B cell (primary cell): ENCODE measurements around the gene MGA. TPM values are rescaled to one million over a fixed set of nuclear protein-coding genes. Genes with fewer than 3 reads are reported as not detected.

Source experiments
- ATAC-seq: fragments of 200-7000 bp; cut with Tn5 transposase; one replicate; pipeline ENCODE4 v1.10.0; 2021; ENCODE audit warnings: low read depth, mild to moderate bottlenecking, moderate number of reproducible peaks, moderate library complexity
- CTCF ChIA-PET: fragments of 350-600 bp; sonication (Branson Sonifier 250); formaldehyde crosslinking; loops from one replicate; lab custom pipeline; 2021; ENCODE audit warnings: antibody characterized with exemption, inconsistent platforms; lab: Charles Lee
- POLR2A ChIA-PET: fragments of 350-600 bp; sonication (Branson Sonifier 250); formaldehyde crosslinking; loops from one replicate; lab custom pipeline; 2021; ENCODE audit warnings: antibody characterized with exemption; lab: Charles Lee
- DNase-seq: peaks from one replicate; pipeline ENCODE4 v3.0.0; 2013
- H2AFZ ChIP-seq: 2 replicates; pipeline ENCODE4 v1.6.1; 2012; ENCODE audit warnings: mild to moderate bottlenecking, low read depth, low read length; ENCODE audit not compliant: insufficient read depth, poor library complexity, severe bottlenecking
- H3K27ac ChIP-seq, 2 donors: 1 replicate in 1 of 2; 2 replicates in 1 of 2; pipeline ENCODE4 v1.5.1; 2012 to 2013; ENCODE audit warnings: low read length in 2 of 2, mild to moderate bottlenecking in 2 of 2, moderate library complexity in 1 of 2
- H3K27me3 ChIP-seq, 4 experiments: fragments of 200-600 bp in 1 of 4; sonication (generic) in 1 of 4; replicated peaks in 1 of 4; 1 replicate in 2 of 4; 2 replicates in 2 of 4; pipeline versions ENCODE4 v1.6.1 to v1.7.0; 2013 to 2016; ENCODE audit warnings: low read length in 3 of 4, mild to moderate bottlenecking in 2 of 4, mixed read lengths in 1 of 4, moderate library complexity in 1 of 4; ENCODE audit not compliant: insufficient read depth in 4 of 4, control insufficient read depth in 3 of 4; ENCODE audit errors: control extremely low read depth in 1 of 4
- H3K36me3 ChIP-seq, 2 experiments: replicated peaks in 1 of 2; 1 replicate in 1 of 2; 2 replicates in 1 of 2; pipeline versions ENCODE4 v1.6.1 to v1.7.1; 2013; ENCODE audit warnings: low read length in 1 of 2; ENCODE audit not compliant: insufficient read depth in 2 of 2, control insufficient read depth in 1 of 2; ENCODE audit errors: control extremely low read depth in 1 of 2, extremely low read depth in 1 of 2
- H3K4me1 ChIP-seq, 2 donors: fragments of 200-600 bp in 1 of 2; sonication (generic) in 1 of 2; 1 replicate in 1 of 2; 2 replicates in 1 of 2; pipeline versions ENCODE4 v1.5.1 to v1.6.1; 2013 to 2017; ENCODE audit warnings: low read length in 2 of 2; ENCODE audit not compliant: control insufficient read depth in 2 of 2, insufficient read depth in 2 of 2
- H3K4me2 ChIP-seq: replicated peaks from 2 replicates; pipeline ENCODE3; 2012; ENCODE audit warnings: mild to moderate bottlenecking, low read depth, low read length; ENCODE audit not compliant: poor library complexity, severe bottlenecking
- H3K4me3 ChIP-seq, 5 experiments: fragments of 200-600 bp in 1 of 5; sonication (generic) in 1 of 5; 1 replicate in 3 of 5; 2 replicates in 2 of 5; pipeline versions ENCODE4 v1.5.1 to v1.7.0; 2011 to 2016; ENCODE audit warnings: low read length in 4 of 5, mild to moderate bottlenecking in 4 of 5, low read depth in 2 of 5, control low read depth in 1 of 5, moderate library complexity in 1 of 5; ENCODE audit not compliant: insufficient read depth in 1 of 5; ENCODE audit errors: control extremely low read depth in 1 of 5, extremely low read depth in 1 of 5
- H3K79me2 ChIP-seq: fragments of 200-600 bp; sonication (generic); one replicate; pipeline ENCODE4 v1.6.0; 2016; ENCODE audit warnings: low read length; ENCODE audit not compliant: control insufficient read depth, insufficient read depth
- H3K9ac ChIP-seq: fragments of 200-600 bp; sonication (generic); 2 replicates; pipeline ENCODE4 v1.6.1; 2017; ENCODE audit warnings: mild to moderate bottlenecking, low read length, moderate library complexity
- H3K9me3 ChIP-seq, 3 donors: one replicate each; pipeline versions ENCODE4 v1.6.1 to v1.7.1; 2013; ENCODE audit warnings: low read length in 2 of 3; ENCODE audit not compliant: control insufficient read depth in 2 of 3, insufficient read depth in 1 of 3; ENCODE audit errors: control extremely low read depth in 1 of 3
- H4K20me1 ChIP-seq: 2 replicates; pipeline ENCODE4 v1.6.0; 2012; ENCODE audit warnings: mild to moderate bottlenecking, low read length; ENCODE audit not compliant: insufficient read depth, control insufficient read depth, poor library complexity, severe bottlenecking
- H3K27ac Mint-ChIP-seq: one replicate; pipeline ENCODE4 v1.8.0; 2021; ENCODE audit warnings: mixed read lengths
- H3K27me3 Mint-ChIP-seq: one replicate; pipeline ENCODE4 v1.8.0; 2021; ENCODE audit warnings: mixed read lengths
- H3K4me1 Mint-ChIP-seq: one replicate; pipeline ENCODE4 v1.8.0; 2021; ENCODE audit warnings: mixed read lengths
- H3K4me3 Mint-ChIP-seq: one replicate; pipeline ENCODE4 v1.8.0; 2021; ENCODE audit warnings: mixed read lengths
- H3K9me3 Mint-ChIP-seq: one replicate; pipeline ENCODE4 v1.8.0; 2022; ENCODE audit warnings: mixed read lengths; ENCODE audit not compliant: insufficient read depth
- CTCF ChIP-seq: fragments of 200-600 bp; IDR thresholded peaks from one replicate; pipeline ENCODE4 v1.8.0; 2022; ENCODE audit warnings: antibody characterized with exemption, mild to moderate bottlenecking
- EZH2 ChIP-seq: IDR thresholded peaks from 2 replicates; pipeline ENCODE4 v1.6.1; 2012; ENCODE audit warnings: borderline replicate concordance, low read depth, mild to moderate bottlenecking, moderate library complexity, low read length; ENCODE audit not compliant: insufficient read depth, poor library complexity, severe bottlenecking
- WGBS: methylation state at CpG from one replicate; pipeline ENCODE4 v1.1.5; 2013; ENCODE audit warnings: missing lambda C conversion rate; ENCODE audit not compliant: insufficient coverage; 5-methylcytosine and 5-hydroxymethylcytosine counted together
- intact Hi-C: fragments of 100-400 bp; cut with micrococcal nuclease; formaldehyde crosslinking; loops from one replicate; pipeline ENCODE4 v1.10.0; 2022
- polyA plus RNA-seq: library from polyadenylated mRNA; depleted of rRNA; stranded (reverse); fragments of >200 nt; gene quantifications from 2 replicates; pipeline ENCODE4 v1.2.3, GENCODE V29; 2012
- total RNA-seq, 2 donors: library from RNA; stranded (reverse); fragments of 120-200 nt in 1 of 2; gene quantifications; 1 replicate in 1 of 2; 2 replicates in 1 of 2; pipeline versions ENCODE4 v1.2.3 to v1.2.4, GENCODE V29; 2013 to 2022

MGA gene
- total and polyA plus RNA-seq, 2 donors (not counting 1 experiment from before 2014, with no cell fraction given) = 5.4 to 79.7 TPM

- Histone ChIP-seq H3K36me3 (peaks cover 2 to 13% of the 10 kb centered on the region in 2 experiments), H3K4me1 (peaks cover 6 to 18% of the 10 kb centered on the region in 2 donors), H3K27ac (no peak overlapping the region), H3K27me3 (no peaks in the 10 kb centered on the region), H3K4me2 (no peak overlapping the region), H3K9me3 (peaks cover 0 to 3% (median 0%) of the 10 kb centered on the region in 3 donors), H3K9ac (no peak overlapping the region), H3K79me2 (peaks cover 10% of the 10 kb centered on the region), H4K20me1 (no peaks in the 10 kb centered on the region), H3K4me3 (no peak overlapping the region), H2AFZ (no peak overlapping the region)
- Mint-ChIP-seq H3K4me1 (peaks cover 30% of the 10 kb centered on the region), H3K27me3 (no peaks in the 10 kb centered on the region), H3K27ac (peak overlapping the region; percentile 16), H3K9me3 (no peaks in the 10 kb centered on the region), H3K4me3 (no peak overlapping the region)
- DNase-seq = no peak
- POLR2A ChIA-PET = no interaction called here
- CTCF ChIA-PET = interaction anchor here (2.2 to 5.1 kb wide), 3 partner anchors 11 to 23 kb away, joined by 7 to 35 read pairs (median 12); partner anchors contain the start of gene MAPKBP1
- 71% methylated on average over 8 of the region's 10 CpGs for WGBS
- no peak for TF ChIP-seq CTCF
- TF ChIP-seq EZH2 = no peak
- intact Hi-C loops = no loop called here
- ATAC-seq = no peak
These were observed 136.0 kb downstream of the MGA start for GRCh38 chr15:41795996-41796856.
